GM11168 (cell line): ENCODE measurements around the gene TBXAS1.

ENCODE experiments used
- in situ Hi-C: fragments of 300-500 bp; cut with MboI; formaldehyde crosslinking; loops from one replicate; pipeline ENCODE4 v1.12.0; 2022; ENCODE audit warnings: low sequenced_read_pairs; ENCODE audit not compliant: unreplicated experiment

The TBXAS1 gene

DNA sequence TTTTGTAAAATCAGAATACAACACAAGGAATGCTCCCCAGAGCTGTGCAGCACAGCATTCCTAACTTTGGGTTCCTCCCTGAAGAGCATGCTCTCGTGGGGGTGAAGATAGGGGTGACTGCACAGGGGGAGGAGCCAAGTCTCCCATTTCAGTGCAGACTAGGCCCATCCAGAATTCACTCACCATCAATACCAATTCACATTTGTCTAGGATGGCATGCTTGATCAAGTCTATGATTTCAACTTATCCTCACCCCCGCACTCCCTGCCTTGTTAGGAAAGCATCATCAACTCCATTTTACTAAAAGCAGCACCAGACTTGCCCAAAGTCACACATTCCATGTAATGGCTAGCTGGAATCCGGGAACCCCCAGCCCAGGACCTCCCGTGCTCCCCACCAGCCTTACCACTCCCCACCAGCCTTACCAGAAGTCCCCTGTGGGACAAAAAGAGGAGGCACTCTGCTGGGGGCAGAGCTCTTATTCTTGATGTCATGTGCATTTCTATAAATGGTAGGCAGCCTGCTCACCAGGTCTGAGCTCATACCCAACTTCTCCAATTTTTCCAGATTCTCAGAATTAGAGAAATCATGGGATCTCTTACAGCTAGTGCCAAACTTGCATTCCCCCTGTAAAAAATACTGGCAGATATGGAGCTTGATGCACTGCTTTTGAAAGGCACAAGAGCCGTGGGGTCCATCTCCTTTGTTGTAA lies 227.5 kb downstream of the TBXAS1 start:
- in situ Hi-C loops = no loop called here

DNA sequence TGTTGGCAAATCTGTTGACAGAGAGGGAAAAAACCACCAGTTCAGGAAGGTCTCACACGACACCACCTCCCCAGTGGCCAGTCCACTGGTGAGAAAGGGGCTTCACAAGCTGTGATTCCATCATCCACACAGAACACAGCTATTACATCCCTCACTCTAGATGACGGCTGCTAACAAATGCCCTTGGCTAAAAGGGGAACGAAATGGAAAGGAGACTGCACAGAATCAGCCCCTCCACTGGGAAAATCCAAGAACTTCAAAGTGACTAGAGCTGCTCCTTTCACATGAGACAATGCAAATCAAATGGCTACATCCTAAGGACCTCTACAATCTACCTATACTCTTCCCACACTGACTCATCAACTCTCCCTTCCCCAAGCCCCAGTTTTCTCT lies 228.1 kb downstream of the TBXAS1 start:
- in situ Hi-C loops = no loop called here

GRCh38 chr7:140058517-140058916 lies 229.5 kb downstream of the TBXAS1 start:
- in situ Hi-C loops = no loop called here

GRCh38 chr7:140059273-140060242 lies 230.5 kb downstream of the TBXAS1 start:
- in situ Hi-C loops = no loop called here

GRCh38 chr7:140060243-140060630 lies 231.2 kb downstream of the TBXAS1 start:
- in situ Hi-C loops = no loop called here

DNA sequence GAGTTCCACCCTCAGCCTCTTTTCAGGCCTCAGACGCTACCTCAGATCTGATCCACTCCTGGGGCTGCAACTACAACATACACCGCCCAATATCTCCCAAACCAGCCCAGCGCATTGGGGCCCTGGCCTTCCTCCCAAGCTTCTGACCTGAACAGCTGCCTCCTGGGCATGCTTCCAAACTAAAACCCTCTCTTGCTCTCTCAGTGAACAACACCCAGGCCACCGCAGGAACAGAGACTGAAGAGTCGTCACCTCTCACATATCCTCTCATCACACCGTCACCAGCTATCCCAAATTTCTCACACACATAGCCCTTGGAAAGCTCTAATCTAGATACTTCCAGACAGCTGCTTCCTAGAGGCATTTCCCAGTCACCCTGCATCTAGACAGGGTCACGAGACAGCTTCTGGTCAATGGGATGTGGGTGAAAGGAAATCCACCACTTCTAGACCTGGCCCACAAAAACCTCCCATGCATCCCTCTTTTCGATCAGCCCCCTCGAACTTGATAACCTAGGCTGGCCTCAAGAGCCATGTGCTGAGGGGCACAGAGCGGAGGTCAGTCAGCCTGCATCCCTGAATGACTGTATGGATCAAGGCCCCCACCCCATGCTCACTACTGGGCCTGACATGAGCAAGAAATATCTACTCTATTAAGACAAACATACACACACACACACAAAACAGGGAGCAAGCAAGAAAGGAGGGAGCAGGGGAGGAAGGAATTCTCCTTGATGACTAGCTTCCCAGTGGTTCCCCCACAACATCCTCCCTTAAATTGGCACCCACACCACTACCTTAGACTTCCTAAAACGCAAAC lies 231.9 kb downstream of the TBXAS1 start:
- in situ Hi-C loops = no loop called here

- in situ Hi-C loops = no loop called here
These were observed 232.5 kb downstream of the TBXAS1 start for GRCh38 chr7:140061607-140061930.

DNA sequence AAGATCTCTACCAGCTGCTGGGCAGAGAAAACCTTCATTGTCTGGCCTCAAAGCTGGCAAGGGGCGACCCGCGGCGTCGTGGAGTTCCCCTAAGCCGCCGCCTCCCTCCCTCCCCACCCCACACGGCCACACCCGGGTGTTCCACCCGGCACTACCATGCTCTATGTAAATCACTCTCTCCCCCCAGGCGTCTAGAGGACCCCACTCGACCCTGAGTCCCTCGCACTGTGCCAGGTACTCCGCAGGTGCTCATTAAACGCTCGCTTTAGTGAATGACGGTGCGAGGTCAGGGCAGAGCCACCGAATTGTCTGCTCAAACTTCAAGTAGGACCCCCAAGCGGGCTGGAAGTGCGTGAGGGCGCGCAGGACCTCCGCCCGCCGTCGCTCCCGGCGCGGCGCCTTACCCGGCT lies 233.1 kb downstream of the TBXAS1 start:
- in situ Hi-C loops = no loop called here

- in situ Hi-C loops = no loop called here
These were observed 233.7 kb downstream of the TBXAS1 start, which contains the start of gene PARP12 for GRCh38 chr7:140062528-140063299. PARP12 (minus strand) TSS chr7:140062951; CDS start chr7:140062847, 104 bp downstream.

DNA sequence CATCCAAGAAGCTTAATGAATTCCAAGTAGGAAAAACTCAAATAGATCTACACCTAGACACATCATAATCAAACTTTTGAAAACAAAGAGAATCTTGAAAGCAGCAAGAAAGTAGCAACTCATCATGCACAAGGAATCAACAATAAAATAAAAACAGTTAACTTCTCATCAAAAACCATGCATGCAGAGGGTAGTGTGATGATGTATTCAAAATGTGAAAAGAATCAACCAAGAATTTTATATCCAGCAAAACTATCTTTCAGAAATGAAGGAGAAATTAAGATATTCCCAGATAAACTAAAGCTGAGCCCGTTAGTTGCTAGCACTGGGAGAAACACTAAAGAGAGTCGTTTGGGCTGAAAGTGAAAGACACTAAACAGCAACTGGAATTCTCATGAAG lies 238.0 kb downstream of the TBXAS1 start:
- in situ Hi-C loops = no loop called here

GRCh38 chr7:140068033-140068432 lies 239.0 kb downstream of the TBXAS1 start:
- in situ Hi-C loops = no loop called here

DNA sequence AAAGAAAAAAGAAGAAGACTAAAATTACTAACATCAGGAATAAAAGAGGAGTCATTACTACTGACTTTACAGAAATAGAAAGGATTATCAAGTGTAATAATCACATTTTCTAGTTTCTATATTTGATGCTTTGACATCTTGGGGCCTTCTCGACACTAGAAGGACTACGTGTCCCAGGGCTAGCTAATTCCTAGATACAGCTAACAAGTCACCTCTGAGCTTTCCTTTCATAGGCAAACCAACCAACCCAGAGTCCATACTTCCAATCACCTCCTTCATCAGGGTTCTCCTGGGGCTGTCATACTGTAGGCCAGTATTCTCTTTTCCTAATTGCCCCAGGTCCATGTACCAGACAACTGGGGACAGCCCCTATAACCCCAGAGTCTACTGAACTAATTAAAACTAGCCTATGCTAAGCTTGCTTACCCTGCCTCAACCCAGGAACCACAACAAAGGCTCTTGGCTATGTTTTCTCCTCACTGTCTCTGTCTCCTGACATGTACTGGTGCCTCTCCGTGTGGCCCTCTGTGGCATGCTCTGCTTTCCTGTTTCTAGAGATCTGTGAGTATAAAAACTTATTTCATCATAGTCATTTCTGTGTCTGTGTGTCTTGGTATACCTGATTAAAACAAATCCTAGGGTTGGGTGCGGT lies 240.4 kb downstream of the TBXAS1 start:
- in situ Hi-C loops = no loop called here
